OCI-LY3 (cell line): ENCODE measurements around the gene PLSCR1.
"Not testable (repeated sequence)": the region's sequence is repeated elsewhere in the genome, so short reads cannot be mapped to it uniquely, and the experiment has no call there.

ENCODE experiments used
- CTCF ChIP-seq: fragments of 200-600, 300-600 bp; sonication (generic); IDR thresholded peaks from 2 replicates; pipeline ENCODE4 v1.5.1; 2014; ENCODE audit warnings: antibody characterized with exemption, low read length, low read depth
- EZH2phosphoT487 ChIP-seq: fragments of 200-600 bp; shearing (Covaris generic); IDR thresholded peaks from 2 replicates; pipeline ENCODE4 v1.6.1; 2018; ENCODE audit warnings: antibody characterized with exemption, mixed run types, low read depth

GRCh38 chr3:146522174-146523158 is 21.9 kb downstream of the PLSCR1 start:
- not testable (repeated sequence) for TF ChIP-seq CTCF, EZH2phosphoT487
